ENCODE results near the gene EFNB2. TPM values are rescaled to one million over a fixed set of nuclear protein-coding genes. Genes with fewer than 3 reads are reported as not detected.

Gene EFNB2
- total RNA-seq, 1 experiment from 2014 or later: 17.5 TPM

DNA sequence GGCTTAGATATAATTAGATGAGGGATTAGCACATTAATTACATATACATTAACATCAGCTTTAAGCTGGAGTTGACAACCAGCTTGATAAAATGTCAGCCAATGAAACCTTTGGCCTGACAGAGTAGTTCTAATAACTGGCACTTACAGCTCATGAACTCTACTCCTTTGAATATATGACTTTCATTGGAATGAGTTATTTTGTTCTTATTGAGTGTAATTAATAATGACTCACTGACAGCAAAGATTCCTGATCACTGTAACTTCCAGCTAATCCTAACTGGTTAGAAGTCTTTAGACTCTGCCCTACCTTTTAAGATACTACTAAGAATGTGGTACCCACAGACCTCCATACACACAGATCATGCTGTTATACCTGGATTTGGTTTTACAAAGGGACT, 41.0 kb downstream of the EFNB2 start:
- Histone ChIP-seq H3K79me2 (ENCODE audit: low read depth) (peaks cover 54% of the 10 kb centered on the region), H3K9me3 (ENCODE audit: insufficient read depth, low read depth) (no peaks in the 10 kb centered on the region), H3F3A (ENCODE audit: insufficient read depth, low read depth) (peaks cover 12% of the 10 kb centered on the region), H3K27me3 (ENCODE audit: insufficient read depth, low read depth) (no peaks in the 10 kb centered on the region), H3K36me3 (ENCODE audit: low read depth) (peaks cover 33% of the 10 kb centered on the region), H3K4me2 (no peak overlapping the region), H3K9me2 (ENCODE audit: insufficient read depth) (no peaks in the 10 kb centered on the region), H3K4me3 (no peak overlapping the region), H2AFZ (no peak overlapping the region), H3K27ac (no peak overlapping the region), H3K4me1 (replicated peaks; ENCODE audit: insufficient read depth) (no peaks in the 10 kb centered on the region), H4K20me1 (ENCODE audit: insufficient read depth) (no peaks in the 10 kb centered on the region; the same call in 1 of the 2 replicates)
- no peak for DNase-seq
- TF ChIP-seq, protein P1, sequence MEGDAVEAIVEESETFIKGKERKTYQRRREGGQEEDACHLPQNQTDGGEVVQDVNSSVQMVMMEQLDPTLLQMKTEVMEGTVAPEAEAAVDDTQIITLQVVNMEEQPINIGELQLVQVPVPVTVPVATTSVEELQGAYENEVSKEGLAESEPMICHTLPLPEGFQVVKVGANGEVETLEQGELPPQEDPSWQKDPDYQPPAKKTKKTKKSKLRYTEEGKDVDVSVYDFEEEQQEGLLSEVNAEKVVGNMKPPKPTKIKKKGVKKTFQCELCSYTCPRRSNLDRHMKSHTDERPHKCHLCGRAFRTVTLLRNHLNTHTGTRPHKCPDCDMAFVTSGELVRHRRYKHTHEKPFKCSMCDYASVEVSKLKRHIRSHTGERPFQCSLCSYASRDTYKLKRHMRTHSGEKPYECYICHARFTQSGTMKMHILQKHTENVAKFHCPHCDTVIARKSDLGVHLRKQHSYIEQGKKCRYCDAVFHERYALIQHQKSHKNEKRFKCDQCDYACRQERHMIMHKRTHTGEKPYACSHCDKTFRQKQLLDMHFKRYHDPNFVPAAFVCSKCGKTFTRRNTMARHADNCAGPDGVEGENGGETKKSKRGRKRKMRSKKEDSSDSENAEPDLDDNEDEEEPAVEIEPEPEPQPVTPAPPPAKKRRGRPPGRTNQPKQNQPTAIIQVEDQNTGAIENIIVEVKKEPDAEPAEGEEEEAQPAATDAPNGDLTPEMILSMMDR (conservative IDR thresholded peaks at IDR 0.05): no peak
- no peak for TF ChIP-seq EZH2 (IDR thresholded peaks at IDR 0.05; ENCODE audit: low read depth)
- no TSS peak for BruUV-seq (replicated peaks)
- ChIA-PET CTCF (interaction anchor here (0.6 kb wide), 1 partner anchor 908 kb away, joined by 6 read pairs; no protein-coding TSS in a partner anchor), POLR2A (ENCODE audit: unreplicated experiment) (no interaction called here)
- intact Hi-C loops (cut with micrococcal nuclease; ENCODE audit: unreplicated experiment): no loop called here

GRCh38 chr13:106493533-106494220, 41.8 kb downstream of the EFNB2 start:
- Histone ChIP-seq H3K79me2 (ENCODE audit: low read depth) (peaks cover 46% of the 10 kb centered on the region), H3K4me2 (no peak overlapping the region), H3K9me2 (ENCODE audit: insufficient read depth) (no peaks in the 10 kb centered on the region), H2AFZ (no peak overlapping the region), H4K20me1 (ENCODE audit: insufficient read depth) (no peaks in the 10 kb centered on the region; the same call in 1 of the 2 replicates), H3K27me3 (ENCODE audit: insufficient read depth, low read depth) (no peaks in the 10 kb centered on the region), H3K27ac (no peak overlapping the region), H3K4me1 (replicated peaks; ENCODE audit: insufficient read depth) (no peaks in the 10 kb centered on the region), H3K9me3 (ENCODE audit: insufficient read depth, low read depth) (no peaks in the 10 kb centered on the region), H3F3A (ENCODE audit: insufficient read depth, low read depth) (peaks cover 17% of the 10 kb centered on the region), H3K36me3 (ENCODE audit: low read depth) (peaks cover 33% of the 10 kb centered on the region), H3K4me3 (no peak overlapping the region)
- no TSS peak for BruUV-seq (replicated peaks)
- DNase-seq: no peak
- no peak for TF ChIP-seq EZH2 (IDR thresholded peaks at IDR 0.05; ENCODE audit: low read depth)
- TF ChIP-seq, protein P1 (conservative IDR thresholded peaks at IDR 0.05): no peak
- CTCF ChIA-PET: no interaction called here
- intact Hi-C loops (cut with micrococcal nuclease; ENCODE audit: unreplicated experiment): no loop called here
- POLR2A ChIA-PET (ENCODE audit: unreplicated experiment): no interaction called here

DNA sequence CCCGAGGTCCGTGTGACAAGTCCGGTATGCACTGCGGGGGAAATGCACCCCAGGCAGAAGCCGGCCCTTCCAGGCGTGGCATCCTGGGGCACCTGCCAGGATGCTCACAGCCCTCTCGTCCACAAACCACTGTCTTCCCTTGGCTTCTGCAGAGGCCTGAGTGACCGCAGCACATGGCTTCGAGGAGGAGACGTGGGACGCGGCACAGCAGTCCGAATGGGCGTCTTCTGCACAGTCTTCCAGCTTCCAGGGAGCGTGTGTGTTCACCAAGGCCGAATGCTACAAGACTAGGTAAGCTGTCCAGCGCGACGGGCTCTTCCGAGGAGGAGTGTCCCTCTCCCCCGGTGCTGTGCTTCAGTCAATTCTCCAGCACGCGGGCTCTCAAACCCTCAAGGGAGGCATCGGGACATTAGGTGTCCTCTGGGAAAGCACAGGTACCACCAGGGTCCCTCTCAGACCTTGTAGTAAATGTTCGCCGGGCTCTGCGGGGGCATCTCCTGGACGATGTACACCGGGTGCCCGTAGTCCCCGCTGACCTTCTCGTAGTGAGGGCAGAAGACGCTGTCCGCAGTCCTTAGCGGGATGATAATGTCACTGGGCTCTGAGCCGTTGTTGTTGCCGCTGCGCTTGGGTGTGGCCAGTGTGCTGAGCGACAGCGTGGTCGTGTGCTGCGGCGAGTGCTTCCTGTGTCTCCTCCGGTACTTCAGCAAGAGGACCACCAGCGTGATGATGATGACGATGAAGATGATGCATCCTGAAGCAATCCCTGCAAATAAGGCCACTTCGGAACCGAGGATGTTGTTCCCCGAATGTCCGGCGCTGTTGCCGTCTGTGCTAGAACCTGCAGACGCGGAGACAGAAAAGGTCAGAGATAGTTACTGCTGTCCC, 42.6 kb downstream of the EFNB2 start:
- no peak for TF ChIP-seq EZH2 (IDR thresholded peaks at IDR 0.05; ENCODE audit: low read depth)
- TF ChIP-seq, protein P1 (conservative IDR thresholded peaks at IDR 0.05): no peak
- Histone ChIP-seq H3K9me3 (ENCODE audit: insufficient read depth, low read depth) (no peaks in the 10 kb centered on the region), H3K36me3 (ENCODE audit: low read depth) (peaks cover 33% of the 10 kb centered on the region), H4K20me1 (ENCODE audit: insufficient read depth) (no peaks in the 10 kb centered on the region; the same call in 1 of the 2 replicates), H3K4me3 (no peak overlapping the region), H3K79me2 (ENCODE audit: low read depth) (peaks cover 37% of the 10 kb centered on the region), H3K4me2 (no peak overlapping the region), H3K27me3 (ENCODE audit: insufficient read depth, low read depth) (no peaks in the 10 kb centered on the region), H3K4me1 (replicated peaks; ENCODE audit: insufficient read depth) (no peaks in the 10 kb centered on the region), H3K27ac (no peak overlapping the region), H3F3A (ENCODE audit: insufficient read depth, low read depth) (peaks cover 24% of the 10 kb centered on the region), H3K9me2 (ENCODE audit: insufficient read depth) (no peaks in the 10 kb centered on the region), H2AFZ (no peak overlapping the region)
- CTCF ChIA-PET: no interaction called here
- DNase-seq: no peak
- BruUV-seq (replicated peaks): no TSS peak
- intact Hi-C loops (cut with micrococcal nuclease; ENCODE audit: unreplicated experiment): no loop called here
- POLR2A ChIA-PET (ENCODE audit: unreplicated experiment): no interaction called here
